HCT116 (cell line): ENCODE results near the gene ZNF776. TPM values are rescaled to one million over a fixed set of nuclear protein-coding genes. Genes with fewer than 3 reads are reported as not detected.

Experiments
- ATAC-seq: fragments of 200-7000 bp; cut with Tn5 transposase; 2 replicates; pipeline ENCODE4 v1.9.1; 2020; ENCODE audit warnings: mild to moderate bottlenecking, moderate library complexity
- BruUV-seq: library from RNA; stranded (reverse); fragments of 400-500 nt; replicated peaks from 2 replicates; lab custom pipeline; 2021; lab: Mats Ljungman, UMichigan
- CTCF ChIA-PET: fragments of 300-600 bp; sonication (Branson Sonifier 250); formaldehyde crosslinking; loops from one replicate; lab custom pipeline; 2021; ENCODE audit warnings: antibody characterized with exemption; lab: Charles Lee
- POLR2A ChIA-PET: fragments of 300-600, 350-600 bp; sonication (Branson Sonifier 250); formaldehyde crosslinking; loops from one replicate; lab custom pipeline; 2021; ENCODE audit warnings: antibody characterized with exemption; lab: Charles Lee
- RAD21 ChIA-PET, 2 experiments: fragments of 300-600 bp; sonication (Branson Sonifier 250); formaldehyde crosslinking; loops; one replicate each; lab custom pipeline; 2023; ENCODE audit warnings: low total read pairs in 2 of 2; ENCODE audit not compliant: uncharacterized antibody in 2 of 2, unreplicated experiment in 2 of 2, low non-redundant PET in 1 of 2; lab: Charles Lee
- DNase-seq: peaks from one replicate; pipeline ENCODE4 v3.0.0-alpha.2; 2010; ENCODE audit warnings: low read depth, low spot score
- H2AFZ ChIP-seq: fragments of 200-600 bp; shearing (Covaris generic), sonication (generic); 2 replicates; pipeline ENCODE4 v1.6.1; 2017; ENCODE audit warnings: low read depth, mixed run types, mixed read lengths, antibody characterized with exemption, low read length; ENCODE audit not compliant: poor library complexity, severe bottlenecking
- H3K27ac ChIP-seq: 2 replicates; pipeline ENCODE4 v1.5.1; 2012; ENCODE audit warnings: low read depth, low read length
- H3K27me3 ChIP-seq: fragments of 200-600 bp; sonication (generic); 2 replicates; pipeline ENCODE4 v1.6.1; 2016; ENCODE audit warnings: mixed run types, low read length, mixed read lengths; ENCODE audit not compliant: insufficient read depth
- H3K36me3 ChIP-seq, 2 experiments: fragments of 200-500 bp in 1 of 2; fragments of 200-600 bp in 1 of 2; sonication (Bioruptor generic) in 1 of 2; sonication (generic) in 1 of 2; 2 replicates each; pipeline versions ENCODE4 v1.5.1 to v1.6.1; 2014 to 2016; ENCODE audit warnings: low read length in 2 of 2, inconsistent platforms in 1 of 2, mixed read lengths in 1 of 2, mixed run types in 1 of 2; ENCODE audit not compliant: insufficient read depth in 2 of 2, control insufficient read depth in 1 of 2
- H3K4me1 ChIP-seq, 2 experiments: fragments of 200-600 bp in 1 of 2; sonication (generic) in 1 of 2; 2 replicates each; pipeline versions ENCODE4 v1.5.1 to v1.6.1; 2012 to 2017; ENCODE audit warnings: low read length in 2 of 2, inconsistent platforms in 1 of 2, mild to moderate bottlenecking in 1 of 2, mixed read lengths in 1 of 2, mixed run types in 1 of 2, moderate library complexity in 1 of 2; ENCODE audit not compliant: insufficient read depth in 2 of 2, control insufficient read depth in 1 of 2
- H3K4me2 ChIP-seq: fragments of 200-600 bp; sonication (generic); 2 replicates; pipeline ENCODE4 v1.6.1; 2017; ENCODE audit warnings: mixed run types, low read length, mixed read lengths
- H3K4me3 ChIP-seq, 2 experiments: fragments of 200-600 bp in 1 of 2; sonication (generic) in 1 of 2; replicated peaks in 1 of 2; 2 replicates each; pipeline ENCODE4 v1.5.1; 2011 to 2016; ENCODE audit warnings: low read length in 2 of 2, control low read depth in 1 of 2, low read depth in 1 of 2, mild to moderate bottlenecking in 1 of 2, mixed read lengths in 1 of 2, mixed run types in 1 of 2
- H3K79me2 ChIP-seq: fragments of 200-600 bp; sonication (generic); 2 replicates; pipeline ENCODE4 v1.6.1; 2017; ENCODE audit warnings: mild to moderate bottlenecking, mixed run types, low read length, moderate library complexity, mixed read lengths; ENCODE audit not compliant: insufficient read depth
- H3K9ac ChIP-seq: fragments of 200-600 bp; sonication (generic); 2 replicates; pipeline ENCODE4 v1.6.1; 2016; ENCODE audit warnings: low read length, mixed read lengths
- H3K9me2 ChIP-seq: fragments of 200-600 bp; sonication (generic), shearing (Covaris generic); 2 replicates; pipeline ENCODE4 v1.6.1; 2017; ENCODE audit warnings: mixed run types, mild to moderate bottlenecking, moderate library complexity; ENCODE audit not compliant: insufficient read depth
- H3K9me3 ChIP-seq, 2 experiments: fragments of 200-500 bp in 1 of 2; fragments of 200-600 bp in 1 of 2; sonication (Bioruptor generic) in 1 of 2; sonication (generic) in 1 of 2; 2 replicates each; pipeline ENCODE4 v1.6.1; 2014 to 2017; ENCODE audit warnings: low read length in 2 of 2, mixed read lengths in 2 of 2, inconsistent platforms in 1 of 2, low read depth in 1 of 2, mild to moderate bottlenecking in 1 of 2, mixed run types in 1 of 2, moderate library complexity in 1 of 2; ENCODE audit not compliant: control insufficient read depth in 1 of 2, insufficient read depth in 1 of 2
- H4K20me1 ChIP-seq: fragments of 200-600 bp; sonication (generic), shearing (Covaris generic); 2 replicates; pipeline ENCODE4 v1.6.1; 2017; ENCODE audit warnings: mixed run types, mild to moderate bottlenecking, moderate library complexity; ENCODE audit not compliant: insufficient read depth
- CBX3 ChIP-seq: IDR thresholded peaks from 2 replicates; pipeline ENCODE4 v1.6.1; 2012; ENCODE audit warnings: low read depth
- EGR1 ChIP-seq: IDR thresholded peaks from 2 replicates; pipeline ENCODE4 v1.6.1; 2012; ENCODE audit warnings: low read depth
- EZH2 ChIP-seq: fragments of 200-600 bp; sonication (generic); IDR thresholded peaks from 2 replicates; pipeline ENCODE4 v1.6.1; 2017; ENCODE audit warnings: antibody characterized with exemption, mixed run types
- FOSL1 ChIP-seq: IDR thresholded peaks from 2 replicates; pipeline ENCODE4 v1.6.1; 2012; ENCODE audit warnings: low read depth
- JUND ChIP-seq: IDR thresholded peaks from 2 replicates; pipeline ENCODE4 v1.6.1; 2012
- POLR2A ChIP-seq: IDR thresholded peaks from 2 replicates; pipeline ENCODE4 v1.7.0; 2011; ENCODE audit warnings: borderline replicate concordance; ENCODE audit not compliant: insufficient read depth, insufficient read length; ENCODE audit errors: extremely low read depth
- SP1 ChIP-seq: IDR thresholded peaks from 2 replicates; pipeline ENCODE4 v1.6.1; 2012; ENCODE audit warnings: low read depth
- ZFX ChIP-seq: fragments of 450-650 bp; IDR thresholded peaks from 2 replicates; pipeline ENCODE4 v1.6.1; 2017
- ZNF274 ChIP-seq: fragments of 200-500 bp; sonication (Bioruptor generic); IDR thresholded peaks from 2 replicates; pipeline ENCODE4 v1.6.1; 2014; ENCODE audit warnings: mild to moderate bottlenecking, low read depth, low read length, inconsistent platforms
- intact Hi-C: fragments of 100-400 bp; cut with micrococcal nuclease; formaldehyde crosslinking; loops from 2 replicates; pipeline ENCODE4 v1.10.0; 2022
- total RNA-seq: library from RNA; stranded (reverse); gene quantifications from one replicate; pipeline ENCODE4 v1.2.1, GENCODE V29; 2021; ENCODE audit not compliant: unreplicated experiment
- TF ChIP-seq, protein P1 (sequence below): IDR thresholded peaks from 2 replicates; pipeline ENCODE4 v1.6.1; 2012; ENCODE audit warnings: low read depth

ZNF776 gene
- total RNA-seq, 1 experiment from 2014 or later: 8.6 TPM

- no peaks in the 10 kb centered on the region for H3K4me1 ChIP-seq
- no peak overlapping the region for H3K9ac ChIP-seq
- no peak overlapping the region for H3K4me3 ChIP-seq
- no peaks in the 10 kb centered on the region for H3K79me2 ChIP-seq
- H3K4me2 ChIP-seq: no peak overlapping the region
- H3K27ac ChIP-seq: no peak overlapping the region
- no peaks in the 10 kb centered on the region for H3K36me3 ChIP-seq
- DNase-seq: no peak
- H3K9me3 ChIP-seq: peaks cover 0 to 14% of the 10 kb centered on the region in 2 experiments; a peak in 1 of 4 replicates
- TF ChIP-seq FOSL1 (no peak), ZFX (no peak), JUND (no peak), POLR2A (no peak), EGR1 (no peak), EZH2 (no peak), ZNF274 (no peak), SP1 (no peak), CBX3 (no peak)
- TF ChIP-seq, protein P1, sequence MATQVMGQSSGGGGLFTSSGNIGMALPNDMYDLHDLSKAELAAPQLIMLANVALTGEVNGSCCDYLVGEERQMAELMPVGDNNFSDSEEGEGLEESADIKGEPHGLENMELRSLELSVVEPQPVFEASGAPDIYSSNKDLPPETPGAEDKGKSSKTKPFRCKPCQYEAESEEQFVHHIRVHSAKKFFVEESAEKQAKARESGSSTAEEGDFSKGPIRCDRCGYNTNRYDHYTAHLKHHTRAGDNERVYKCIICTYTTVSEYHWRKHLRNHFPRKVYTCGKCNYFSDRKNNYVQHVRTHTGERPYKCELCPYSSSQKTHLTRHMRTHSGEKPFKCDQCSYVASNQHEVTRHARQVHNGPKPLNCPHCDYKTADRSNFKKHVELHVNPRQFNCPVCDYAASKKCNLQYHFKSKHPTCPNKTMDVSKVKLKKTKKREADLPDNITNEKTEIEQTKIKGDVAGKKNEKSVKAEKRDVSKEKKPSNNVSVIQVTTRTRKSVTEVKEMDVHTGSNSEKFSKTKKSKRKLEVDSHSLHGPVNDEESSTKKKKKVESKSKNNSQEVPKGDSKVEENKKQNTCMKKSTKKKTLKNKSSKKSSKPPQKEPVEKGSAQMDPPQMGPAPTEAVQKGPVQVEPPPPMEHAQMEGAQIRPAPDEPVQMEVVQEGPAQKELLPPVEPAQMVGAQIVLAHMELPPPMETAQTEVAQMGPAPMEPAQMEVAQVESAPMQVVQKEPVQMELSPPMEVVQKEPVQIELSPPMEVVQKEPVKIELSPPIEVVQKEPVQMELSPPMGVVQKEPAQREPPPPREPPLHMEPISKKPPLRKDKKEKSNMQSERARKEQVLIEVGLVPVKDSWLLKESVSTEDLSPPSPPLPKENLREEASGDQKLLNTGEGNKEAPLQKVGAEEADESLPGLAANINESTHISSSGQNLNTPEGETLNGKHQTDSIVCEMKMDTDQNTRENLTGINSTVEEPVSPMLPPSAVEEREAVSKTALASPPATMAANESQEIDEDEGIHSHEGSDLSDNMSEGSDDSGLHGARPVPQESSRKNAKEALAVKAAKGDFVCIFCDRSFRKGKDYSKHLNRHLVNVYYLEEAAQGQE: no peak
- intact Hi-C loops: no loop called here
- no peak for ATAC-seq
- H3K9me2 ChIP-seq: no peaks in the 10 kb centered on the region
- POLR2A ChIA-PET: no interaction called here
- no peaks in the 10 kb centered on the region for H4K20me1 ChIP-seq
- no TSS peak for BruUV-seq
- H3K27me3 ChIP-seq: no peaks in the 10 kb centered on the region
- CTCF ChIA-PET: no interaction called here
- no peak overlapping the region for H2AFZ ChIP-seq
- RAD21 ChIA-PET: no interaction called here
Observed at GRCh38 chr19:57709616-57710015, 37.0 kb upstream of the ZNF776 start.
